K562 (cell line): Measurements from ENCODE around the gene ZNF502. TPM values are rescaled to one million over a fixed set of nuclear protein-coding genes. Genes with fewer than 3 reads are reported as not detected.

Source experiments
- ATF3 ChIP-seq, 2 experiments: fragments of 450-650 bp in 1 of 2; sonication (generic) in 1 of 2; formaldehyde crosslinking in 1 of 2; IDR thresholded peaks in 1 of 2; conservative IDR thresholded peaks in 1 of 2; 2 replicates each; pipeline versions ENCODE4 v1.6.1 to v1.8.1; 2016 to 2023; ENCODE audit warnings: mild to moderate bottlenecking in 2 of 2, moderate library complexity in 2 of 2, inconsistent platforms in 1 of 2, missing genetic modification reagents in 1 of 2
- BMI1 ChIP-seq: fragments of 150-350 bp; IDR thresholded peaks from 2 replicates; pipeline ENCODE4 v1.6.1; 2014; ENCODE audit warnings: low read length
- HNRNPUL1 ChIP-seq: fragments of 200-400 bp; formaldehyde crosslinking; IDR thresholded peaks from 2 replicates; pipeline ENCODE4 v1.6.1; 2017; ENCODE audit warnings: low read length
- IRF2 ChIP-seq: sonication (generic); formaldehyde crosslinking; IDR thresholded peaks from 2 replicates; pipeline ENCODE4 v1.8.1; 2022; ENCODE audit warnings: mild to moderate bottlenecking, missing genetic modification reagents
- MCM3 ChIP-seq: fragments of 450-650 bp; IDR thresholded peaks from 2 replicates; pipeline ENCODE4 v1.6.1; 2016
- MLLT1 ChIP-seq, 2 experiments: fragments of 450-650 bp; IDR thresholded peaks; 2 replicates each; pipeline ENCODE4 v1.6.1; 2016
- PHF20 ChIP-seq: fragments of 450-650 bp; IDR thresholded peaks from 2 replicates; pipeline ENCODE4 v1.6.1; 2018; ENCODE audit not compliant: partially characterized antibody
- RBM15 ChIP-seq: fragments of 200-400 bp; formaldehyde crosslinking; IDR thresholded peaks from 2 replicates; pipeline ENCODE4 v1.6.1; 2018; ENCODE audit warnings: mild to moderate bottlenecking, low read length, moderate library complexity; ENCODE audit not compliant: insufficient read depth
- SIRT6 ChIP-seq: IDR thresholded peaks from one replicate; pipeline ENCODE4 v1.6.1; 2012; ENCODE audit warnings: low read depth, mild to moderate bottlenecking, control low read depth, inconsistent platforms, low read length, moderate library complexity
- SRF ChIP-seq, 2 experiments: fragments of 250-450, 450-650 bp in 1 of 2; sonication (Bioruptor Pico) in 1 of 2; sonication (generic) in 1 of 2; formaldehyde crosslinking; IDR thresholded peaks; 2 replicates each; pipeline versions ENCODE4 v1.5.0 to v1.5.1; 2020 to 2022; ENCODE audit warnings: mild to moderate bottlenecking in 1 of 2, missing genetic modification reagents in 1 of 2
- TRIM25 ChIP-seq: fragments of 450-650 bp; IDR thresholded peaks from 2 replicates; pipeline ENCODE4 v1.7.0; 2016; ENCODE audit warnings: borderline replicate concordance
- ZC3H11A ChIP-seq: IDR thresholded peaks from 2 replicates; pipeline ENCODE4 v1.6.1; 2012; ENCODE audit warnings: low read depth, low read length, improper control_type of control experiment
- ZNF124 ChIP-seq: sonication (generic); formaldehyde crosslinking; IDR thresholded peaks from 2 replicates; pipeline ENCODE4 v1.8.1; 2022; ENCODE audit warnings: missing genetic modification reagents
- ZNF644 ChIP-seq: fragments of 200-800 bp; sonication (Bioruptor generic); IDR thresholded peaks from 2 replicates; pipeline ENCODE4 v1.6.1; 2016; ENCODE audit warnings: low read depth, missing genetic modification characterization, missing compliant biosample characterization
- ZSCAN29 ChIP-seq: fragments of 450-650 bp; IDR thresholded peaks from 2 replicates; pipeline ENCODE4 v1.6.1; 2017
- ZZZ3 ChIP-seq: fragments of 450-650 bp; IDR thresholded peaks from 2 replicates; pipeline ENCODE4 v1.6.1; 2016; ENCODE audit warnings: antibody characterized with exemption, mild to moderate bottlenecking, moderate library complexity
- polyA plus RNA-seq, 8 experiments: library from polyadenylated mRNA; depleted of rRNA in 4 of 8; stranded (reverse) in 5 of 8; unstranded in 3 of 8; fragments of >200 nt; fragmentation: Nextera tagmentation in 2 of 8; fragmentation: Illumina TruSeq in 1 of 8; extraction: Ambion mirVana in 2 of 8; extraction: Trizol in 1 of 8; gene quantifications; 2 replicates each; pipeline versions ENCODE4 v1.2.1 to v1.2.3, GENCODE V29; 2011 to 2014; ENCODE audit warnings: inconsistent platforms in 1 of 8, missing spikeins in 1 of 8
- total RNA-seq, 7 experiments: library from RNA; depleted of rRNA in 6 of 7; stranded (reverse); fragments of >200 nt in 6 of 7; fragmentation: Illumina TruSeq in 2 of 7; extraction: Trizol in 2 of 7; gene quantifications; 2 replicates each; pipeline versions ENCODE4 v1.2.1 to v1.2.3, GENCODE V29; 2011 to 2021; ENCODE audit warnings: low replicate concordance in 1 of 7
- TF ChIP-seq, protein P1 (sequence below): fragments of 450-650 bp; IDR thresholded peaks from 2 replicates; pipeline ENCODE4 v1.6.1; 2017; ENCODE audit warnings: antibody characterized with exemption, mild to moderate bottlenecking
- TF ChIP-seq, protein P2 (sequence below): sonication (generic); formaldehyde crosslinking; IDR thresholded peaks from 2 replicates; pipeline ENCODE4 v1.5.0; 2020; ENCODE audit warnings: missing genetic modification reagents

Gene ZNF502
- total and polyA plus RNA-seq, 9 of the 15 experiments (the other 6 are each of a cell fraction or from before 2014, with no cell fraction given) = 0.38 to 0.98 (median 0.67) TPM

GRCh38 chr3:44761424-44762169 is 49.1 kb downstream of the ZNF502 start, which contains the start of the genes KIAA1143 and KIF15 (continued):
- TF ChIP-seq TRIM25 = no peak
- peak; percentile 93 for TF ChIP-seq ATF3 (IDR thresholded peaks at IDR 0.05)
- no peak; the same call in 1 of the 2 replicates for TF ChIP-seq ATF3 (CRISPR knock-in tag; conservative IDR thresholded peaks at IDR 0.05)
- TF ChIP-seq ZC3H11A = peak; percentile 71; the same call in 1 of the 2 replicates
- TF ChIP-seq ZSCAN29 = peak; percentile 48; the same call in 1 of the 2 replicates
- TF ChIP-seq, protein P1, sequence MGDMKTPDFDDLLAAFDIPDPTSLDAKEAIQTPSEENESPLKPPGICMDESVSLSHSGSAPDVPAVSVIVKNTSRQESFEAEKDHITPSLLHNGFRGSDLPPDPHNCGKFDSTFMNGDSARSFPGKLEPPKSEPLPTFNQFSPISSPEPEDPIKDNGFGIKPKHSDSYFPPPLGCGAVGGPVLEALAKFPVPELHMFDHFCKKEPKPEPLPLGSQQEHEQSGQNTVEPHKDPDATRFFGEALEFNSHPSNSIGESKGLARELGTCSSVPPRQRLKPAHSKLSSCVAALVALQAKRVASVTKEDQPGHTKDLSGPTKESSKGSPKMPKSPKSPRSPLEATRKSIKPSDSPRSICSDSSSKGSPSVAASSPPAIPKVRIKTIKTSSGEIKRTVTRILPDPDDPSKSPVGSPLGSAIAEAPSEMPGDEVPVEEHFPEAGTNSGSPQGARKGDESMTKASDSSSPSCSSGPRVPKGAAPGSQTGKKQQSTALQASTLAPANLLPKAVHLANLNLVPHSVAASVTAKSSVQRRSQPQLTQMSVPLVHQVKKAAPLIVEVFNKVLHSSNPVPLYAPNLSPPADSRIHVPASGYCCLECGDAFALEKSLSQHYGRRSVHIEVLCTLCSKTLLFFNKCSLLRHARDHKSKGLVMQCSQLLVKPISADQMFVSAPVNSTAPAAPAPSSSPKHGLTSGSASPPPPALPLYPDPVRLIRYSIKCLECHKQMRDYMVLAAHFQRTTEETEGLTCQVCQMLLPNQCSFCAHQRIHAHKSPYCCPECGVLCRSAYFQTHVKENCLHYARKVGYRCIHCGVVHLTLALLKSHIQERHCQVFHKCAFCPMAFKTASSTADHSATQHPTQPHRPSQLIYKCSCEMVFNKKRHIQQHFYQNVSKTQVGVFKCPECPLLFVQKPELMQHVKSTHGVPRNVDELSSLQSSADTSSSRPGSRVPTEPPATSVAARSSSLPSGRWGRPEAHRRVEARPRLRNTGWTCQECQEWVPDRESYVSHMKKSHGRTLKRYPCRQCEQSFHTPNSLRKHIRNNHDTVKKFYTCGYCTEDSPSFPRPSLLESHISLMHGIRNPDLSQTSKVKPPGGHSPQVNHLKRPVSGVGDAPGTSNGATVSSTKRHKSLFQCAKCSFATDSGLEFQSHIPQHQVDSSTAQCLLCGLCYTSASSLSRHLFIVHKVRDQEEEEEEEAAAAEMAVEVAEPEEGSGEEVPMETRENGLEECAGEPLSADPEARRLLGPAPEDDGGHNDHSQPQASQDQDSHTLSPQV = 0 out of 2 replicates have a peak, but pooled peaks have one; percentile 31
- TF ChIP-seq HNRNPUL1 = no peak
- TF ChIP-seq ZNF124 (CRISPR knock-in tag) = no peak
- TF ChIP-seq, protein P2, sequence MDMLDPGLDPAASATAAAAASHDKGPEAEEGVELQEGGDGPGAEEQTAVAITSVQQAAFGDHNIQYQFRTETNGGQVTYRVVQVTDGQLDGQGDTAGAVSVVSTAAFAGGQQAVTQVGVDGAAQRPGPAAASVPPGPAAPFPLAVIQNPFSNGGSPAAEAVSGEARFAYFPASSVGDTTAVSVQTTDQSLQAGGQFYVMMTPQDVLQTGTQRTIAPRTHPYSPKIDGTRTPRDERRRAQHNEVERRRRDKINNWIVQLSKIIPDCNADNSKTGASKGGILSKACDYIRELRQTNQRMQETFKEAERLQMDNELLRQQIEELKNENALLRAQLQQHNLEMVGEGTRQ (CRISPR knock-in tag) = 0 out of 2 replicates have a peak, but pooled peaks have one; percentile 10
- no peak; a peak in 1 of 4 replicates for TF ChIP-seq SRF (CRISPR knock-in tag; IDR thresholded peaks at IDR 0.05)
- no peak for TF ChIP-seq MCM3
- TF ChIP-seq IRF2 (CRISPR knock-in tag) = no peak
- no peak for TF ChIP-seq RBM15
- peak; percentile 86; the same call in 1 of the 2 replicates for TF ChIP-seq ZNF644
- TF ChIP-seq MLLT1 (IDR thresholded peaks at IDR 0.05) = peak; percentile 56 to 79; a peak in 2 of 4 replicates
- TF ChIP-seq ZZZ3 = no peak
- TF ChIP-seq PHF20 = peak; percentile 87
- TF ChIP-seq BMI1 = no peak
- TF ChIP-seq SIRT6 = no peak
